Measurements from ENCODE around the gene CPSF7. TPM values are rescaled to one million over a fixed set of nuclear protein-coding genes. Genes with fewer than 3 reads are reported as not detected.

CPSF7 gene
- polyA plus RNA-seq, 3 donors = 12.5 to 67.5 (median 20.1) TPM

- Histone ChIP-seq H3K79me2 (ENCODE audit: insufficient read depth, low read length) (no peaks in the 10 kb centered on the region), H4K20me1 (ENCODE audit: insufficient read depth, low read length) (no peaks in the 10 kb centered on the region), H3K9me3 (replicated peaks in 1 of 2; ENCODE audit: control insufficient read depth in 1 of 2, insufficient read depth in 1 of 2, low read length in 2 of 2) (no peaks in the 10 kb centered on the region), H3K4me3 (replicated peaks in 1 of 3; ENCODE audit: low read depth in 2 of 3, low read length in 3 of 3) (no peak overlapping the region), H3K36me3 (replicated peaks in 1 of 2; ENCODE audit: control insufficient read depth in 1 of 2, insufficient read depth in 2 of 2, low read length in 2 of 2) (peaks cover 33 to 72% of the 10 kb centered on the region in 2 donors), H2AFZ (ENCODE audit: insufficient read depth, low read depth, low read length, poor library complexity, severe bottlenecking) (no peak overlapping the region), H3K4me2 (replicated peaks; ENCODE audit: extremely low read depth, low read length, poor library complexity, severe bottlenecking) (no peak overlapping the region), H3K27me3 (ENCODE audit: control insufficient read depth in 2 of 2, insufficient read depth in 2 of 2, low read length in 2 of 2) (no peaks in the 10 kb centered on the region), H3K9ac (ENCODE audit: insufficient read depth, low read length, poor library complexity, severe bottlenecking) (no peak overlapping the region), H3K4me1 (ENCODE audit: control insufficient read depth in 1 of 2, insufficient read depth in 2 of 2, low read length in 2 of 2) (peaks cover 2 to 3% of the 10 kb centered on the region in 2 donors), H3K27ac (ENCODE audit: low read depth in 1 of 2, low read length in 2 of 2) (no peak overlapping the region)
- intact Hi-C loops (cut with micrococcal nuclease) = no loop called here
- no peak for TF ChIP-seq CTCF (IDR thresholded peaks at IDR 0.05)
- peaks cover 40 to 70% of the 10 kb centered on the region in 2 donors for H3K36me3 Mint-ChIP-seq
- peak overlapping the region in 1 of 7 donors; percentile 62 for H3K27ac Mint-ChIP-seq
- no peaks in the 10 kb centered on the region for H3K27me3 Mint-ChIP-seq (ENCODE audit: low read depth in 3 of 3)
- WGBS (ENCODE audit: insufficient coverage) = 100% methylated on average over 2 of the region's 8 CpGs
- peaks cover 0 to 3% (median 0%) of the 10 kb centered on the region in 7 donors for H3K9me3 Mint-ChIP-seq
- DNase-seq = no peak
- H3K4me1 Mint-ChIP-seq = peaks cover 2% of the 10 kb centered on the region
- H3K4me3 Mint-ChIP-seq = no peak overlapping the region
Measured at GRCh38 chr11:61372659-61373420, 56.9 kb downstream of the CPSF7 start.

GRCh38 chr11:61370349-61371005, 59.3 kb downstream of the CPSF7 start:
- DNase-seq = no peak
- Histone ChIP-seq H3K27me3 (ENCODE audit: control insufficient read depth in 2 of 2, insufficient read depth in 2 of 2, low read length in 2 of 2) (no peaks in the 10 kb centered on the region), H3K9ac (ENCODE audit: insufficient read depth, low read length, poor library complexity, severe bottlenecking) (no peak overlapping the region), H3K27ac (ENCODE audit: low read depth in 1 of 2, low read length in 2 of 2) (no peak overlapping the region), H3K36me3 (replicated peaks in 1 of 2; ENCODE audit: control insufficient read depth in 1 of 2, insufficient read depth in 2 of 2, low read length in 2 of 2) (peaks cover 54 to 89% of the 10 kb centered on the region in 2 donors), H2AFZ (ENCODE audit: insufficient read depth, low read depth, low read length, poor library complexity, severe bottlenecking) (no peak overlapping the region), H3K79me2 (ENCODE audit: insufficient read depth, low read length) (peaks cover 2% of the 10 kb centered on the region), H3K4me1 (ENCODE audit: control insufficient read depth in 1 of 2, insufficient read depth in 2 of 2, low read length in 2 of 2) (no peaks in the 10 kb centered on the region), H3K4me3 (replicated peaks in 1 of 3; ENCODE audit: low read depth in 2 of 3, low read length in 3 of 3) (no peak overlapping the region), H3K9me3 (replicated peaks in 1 of 2; ENCODE audit: control insufficient read depth in 1 of 2, insufficient read depth in 1 of 2, low read length in 2 of 2) (no peaks in the 10 kb centered on the region), H3K4me2 (replicated peaks; ENCODE audit: extremely low read depth, low read length, poor library complexity, severe bottlenecking) (no peak overlapping the region), H4K20me1 (ENCODE audit: insufficient read depth, low read length) (no peaks in the 10 kb centered on the region)
- Mint-ChIP-seq H3K4me3 (no peak overlapping the region), H3K9me3 (peaks cover 0 to 3% (median 0%) of the 10 kb centered on the region in 7 donors), H3K36me3 (peaks cover 48 to 82% of the 10 kb centered on the region in 2 donors), H3K27ac (peak overlapping the region in 1 of 7 donors; percentile 19), H3K4me1 (no peaks in the 10 kb centered on the region), H3K27me3 (ENCODE audit: low read depth in 3 of 3) (no peaks in the 10 kb centered on the region)
- intact Hi-C loops (cut with micrococcal nuclease) = no loop called here
- TF ChIP-seq CTCF (IDR thresholded peaks at IDR 0.05) = no peak
- 100% methylated on average over 3 of the region's 8 CpGs for WGBS (ENCODE audit: insufficient coverage)

All from CD14-positive monocyte (primary cell).